Heart right ventricle (tissue), 16 donors: Measurements from ENCODE around the gene TBL1XR1. TPM values are rescaled to one million over a fixed set of nuclear protein-coding genes. Genes with fewer than 3 reads are reported as not detected.
"Not testable (repeated sequence)": the region's sequence is repeated elsewhere in the genome, so short reads cannot be mapped to it uniquely, and the experiment has no call there.

Source experiments
- ATAC-seq, 8 donors: fragments of 200-7000 bp; cut with Tn5 transposase; one replicate each; pipeline ENCODE4 v1.9.1; 2020; ENCODE audit warnings: mild to moderate bottlenecking in 8 of 8, moderate library complexity in 8 of 8, moderate number of reproducible peaks in 1 of 8
- DNase-seq, 2 donors: peaks; one replicate each; pipeline ENCODE4 v3.0.0-alpha.2; 2020
- H3K27ac ChIP-seq, 10 donors: fragments of 200-600 bp; sonication (generic) in 2 of 10; one replicate each; pipeline versions ENCODE4 v1.5.0 to v1.8.0; 2020 to 2022; ENCODE audit warnings: mild to moderate bottlenecking in 3 of 10
- H3K27me3 ChIP-seq, 7 donors: fragments of 200-600 bp; one replicate each; pipeline ENCODE4 v1.8.0; 2021 to 2022; ENCODE audit warnings: mild to moderate bottlenecking in 2 of 7
- H3K36me3 ChIP-seq, 9 donors: fragments of 200-600 bp; sonication (generic) in 1 of 9; one replicate each; pipeline versions ENCODE4 v1.5.0 to v1.8.0; 2020 to 2022; ENCODE audit warnings: mild to moderate bottlenecking in 2 of 9
- H3K4me1 ChIP-seq, 9 donors: fragments of 200-600 bp; sonication (generic) in 1 of 9; one replicate each; pipeline versions ENCODE4 v1.5.0 to v1.8.0; 2020 to 2022; ENCODE audit warnings: mild to moderate bottlenecking in 4 of 9
- H3K4me3 ChIP-seq, 10 donors: fragments of 200-600 bp; sonication (generic) in 2 of 10; one replicate each; pipeline versions ENCODE4 v1.5.0 to v1.8.0; 2020 to 2022; ENCODE audit warnings: mild to moderate bottlenecking in 7 of 10, moderate library complexity in 2 of 10
- H3K9me3 ChIP-seq, 11 donors: fragments of 200-600 bp in 10 of 11; sonication (generic) in 2 of 11; one replicate each; pipeline versions ENCODE4 v1.5.0 to v1.8.0; 2013 to 2022; ENCODE audit warnings: mild to moderate bottlenecking in 2 of 11, control low read depth in 1 of 11, moderate library complexity in 1 of 11
- CTCF ChIP-seq, 9 donors: fragments of 200-600 bp; sonication (generic) in 2 of 9; IDR thresholded peaks; one replicate each; pipeline versions ENCODE4 v1.5.0 to v1.8.0; 2021 to 2022; ENCODE audit warnings: antibody characterized with exemption in 9 of 9, mild to moderate bottlenecking in 5 of 9, moderate library complexity in 1 of 9
- WGBS, 2 donors: extraction: QIAGEN DNeasy Blood & Tissue Kit; methylation state at CpG; one replicate each; pipeline ENCODE4 v1.1.7; 2013; ENCODE audit warnings: inconsistent platforms in 1 of 2; 5-methylcytosine and 5-hydroxymethylcytosine counted together
- intact Hi-C, 10 donors: fragments of 100-400 bp; cut with DNase I; formaldehyde crosslinking; loops; one replicate each; pipeline versions ENCODE4 v1.11.1 to v1.14.2; 2022
- polyA plus RNA-seq, 2 donors: library from polyadenylated mRNA; stranded (reverse); fragments of 200-250 nt; gene quantifications; one replicate each; pipeline ENCODE4 v1.2.3, GENCODE V29; 2013
- total RNA-seq, 10 donors: library from RNA; stranded (reverse); fragmentation: NEBNext Ultra II Directional in 3 of 10; extraction: Animal tissue kit (Norgen Biotek cat#: 25700) in 3 of 10; gene quantifications; one replicate each; pipeline versions ENCODE4 v1.2.1 to v1.2.4, GENCODE V29; 2021 to 2023
- donor health status: Arrhythmogenic right ventricular cardiomyopathy.
- donor health status: ischemic (EF 13 %, LVEDD 7.1; RV severe dilation, severe dysfunction).
- donor health status: healthy with polysubstance abuse.
- donor health status: DM: no; HTN: yes; CAD: no.
- donor health status: DM: no; HTN: no; CAD: no.
- donor health status: ischemic (EF 25% LVEDD 6.9; RV normal size, moderate dysfunction).
- donor health status: ischemic (EF 25% LVEDD 5.7; RV mildly dilated, moderate dysfunction).
- donor health status: healthy.
- donor health status: DM: yes; HTN: yes; CAD: no.
- donor health status: Ischemic cardiomyopathy.
- donor health status: ischemic (EF 35%, LVEDD 5.7; RV mildly dilated, moderate dysfunction).
- donor health status: nonischemic (EF 11% LVEDD 7.7; RV severe dilation, severe dysfunction).
- donor health status: DM: yes; HTN: yes; CAD: no.
- donor health status: PGD.
- donor health status: ischemic (EF 29% LVEDD 5.4; RV normal size, mild dysfunction).
- donor health status: nonischemic (EF 23%, LVEDD 6.1; RV moderate dilation, normal function).

The TBL1XR1 gene
- total and polyA plus RNA-seq, 12 donors = 25.7 to 184 (median 121) TPM

GRCh38 chr3:177145381-177145780 is 51.9 kb downstream of the TBL1XR1 start:
- Histone ChIP-seq H3K4me3 (no peak overlapping the region), H3K27me3 (no peaks in the 10 kb centered on the region), H3K9me3 (peaks cover 0 to 5% (median 0%) of the 10 kb centered on the region in 11 donors), H3K4me1 (peaks cover 7 to 90% (median 80%) of the 10 kb centered on the region in 9 donors), H3K36me3 (no peaks in the 10 kb centered on the region), H3K27ac (peak overlapping the region in 1 of 10 donors; percentile 13)
- WGBS, 2 donors = 85% methylated on average over 1 of the region's 1 CpG
- no peak for DNase-seq
- no peak for ATAC-seq
- intact Hi-C loops = no loop called here
- TF ChIP-seq CTCF (IDR thresholded peaks at IDR 0.05) = no peak

GRCh38 chr3:177144922-177145321 is 52.4 kb downstream of the TBL1XR1 start:
- Histone ChIP-seq H3K27ac (peak overlapping the region in 1 of 10 donors; percentile 13), H3K4me1 (peaks cover 7 to 85% (median 76%) of the 10 kb centered on the region in 9 donors), H3K36me3 (no peaks in the 10 kb centered on the region), H3K4me3 (no peak overlapping the region), H3K27me3 (no peaks in the 10 kb centered on the region), H3K9me3 (peaks cover 0 to 9% (median 0%) of the 10 kb centered on the region in 11 donors)
- 41 to 46% methylated on average over 3 of the region's 3 CpGs for WGBS, 2 donors
- no peak for DNase-seq
- intact Hi-C loops = no loop called here
- TF ChIP-seq CTCF (IDR thresholded peaks at IDR 0.05) = no peak
- no peak for ATAC-seq

GRCh38 chr3:177141899-177142646 is 55.2 kb downstream of the TBL1XR1 start:
- peaks cover 7 to 69% (median 63%) of the 10 kb centered on the region in 9 donors for H3K4me1 ChIP-seq
- intact Hi-C loops = loop anchor here in 1 of 10 donors (1.0 kb wide), 1 partner anchor 8 kb away; no protein-coding TSS in a partner anchor
- TF ChIP-seq CTCF (IDR thresholded peaks at IDR 0.05) = no peak
- DNase-seq (no peak), ATAC-seq (peak in 2 of 8 donors; percentile 13 to 24)
- H3K27me3 ChIP-seq = no peaks in the 10 kb centered on the region
- WGBS, 2 donors = 81 to 82% methylated on average over 6 of the region's 6 CpGs
- H3K4me3 ChIP-seq = no peak overlapping the region
- no peaks in the 10 kb centered on the region for H3K36me3 ChIP-seq
- peak overlapping the region in 1 of 10 donors; percentile 15 for H3K27ac ChIP-seq
- H3K9me3 ChIP-seq = peaks cover 0 to 11% (median 0%) of the 10 kb centered on the region in 11 donors

- intact Hi-C loops = loop anchor here in 1 of 10 donors (1.0 kb wide), 1 partner anchor 9 kb away; no protein-coding TSS in a partner anchor
- Histone ChIP-seq H3K36me3 (no peaks in the 10 kb centered on the region), H3K27ac (no peak overlapping the region), H3K27me3 (no peaks in the 10 kb centered on the region), H3K4me1 (peaks cover 7 to 68% (median 58%) of the 10 kb centered on the region in 9 donors), H3K9me3 (peaks cover 0 to 11% (median 0%) of the 10 kb centered on the region in 11 donors), H3K4me3 (no peak overlapping the region)
- no peak for TF ChIP-seq CTCF (IDR thresholded peaks at IDR 0.05)
- WGBS, 2 donors = 57 to 61% methylated on average over 6 of the region's 6 CpGs
- no peak for DNase-seq
- no peak for ATAC-seq
Measured at GRCh38 chr3:177141471-177141870, 55.8 kb downstream of the TBL1XR1 start.

- H3K36me3 ChIP-seq, DNase-seq: not testable (repeated sequence)
- intact Hi-C loops = loop anchor here in 1 of 10 donors (10.0 kb wide), 1 partner anchor 46 kb away; no protein-coding TSS in a partner anchor
Measured at GRCh38 chr3:177139220-177139619, 58.1 kb downstream of the TBL1XR1 start.

More at GRCh38 chr3:177139220-177139619, 58.1 kb downstream of the TBL1XR1 start:
- not testable (repeated sequence) for H3K27me3 ChIP-seq, H3K4me3 ChIP-seq, ATAC-seq, H3K27ac ChIP-seq
- Histone ChIP-seq H3K9me3 (peaks cover 0 to 11% (median 0%) of the 10 kb centered on the region in 11 donors), H3K4me1 (peaks cover 7 to 59% (median 40%) of the 10 kb centered on the region in 9 donors)
- WGBS, 2 donors = 88 to 90% methylated on average over 10 of the region's 10 CpGs
